ENCODE data around the gene PTGIS.

GRCh38 chr20:49538950-49539349 is 29.0 kb downstream of the PTGIS start:
- no peak for TF ChIP-seq CTCF (conservative IDR thresholded peaks at IDR 0.05)
- no peak for TF ChIP-seq EZH2 (IDR thresholded peaks at IDR 0.05; ENCODE audit: low read depth)

All from PC-9 (cell line).